AG04450 (cell line): Measurements from ENCODE around the gene SOAT1. TPM values are rescaled to one million over a fixed set of nuclear protein-coding genes. Genes with fewer than 3 reads are reported as not detected.
A peak's percentile ranks its signal among the peaks of the same experiment; 100 is the strongest.
"Not testable (repeated sequence)": the region's sequence is repeated elsewhere in the genome, so short reads cannot be mapped to it uniquely, and the experiment has no call there.

ENCODE experiments used
- CTCF ChIA-PET: fragments of 300-600, 350-600 bp; formaldehyde crosslinking; extraction: SDS; loops from one replicate; lab custom pipeline; 2022; ENCODE audit warnings: antibody characterized with exemption, inconsistent platforms; lab: Charles Lee
- POLR2A ChIA-PET: fragments of 350-600 bp; formaldehyde crosslinking; extraction: SDS; loops from one replicate; lab custom pipeline; 2021; ENCODE audit warnings: antibody characterized with exemption, inconsistent platforms; lab: Yijun Ruan, JAX
- DNase-seq: peaks from one replicate; pipeline ENCODE4 v3.0.0-alpha.2; 2011; ENCODE audit warnings: low read depth, low spot score
- H3K27ac ChIP-seq: one replicate; pipeline ENCODE4 v1.5.1; 2012; ENCODE audit warnings: low read depth, low read length, control low read depth
- H3K27me3 ChIP-seq: one replicate; pipeline ENCODE4 v1.6.0; 2012; ENCODE audit warnings: low read length; ENCODE audit not compliant: control insufficient read depth, insufficient read depth
- H3K4me3 ChIP-seq: 2 replicates; pipeline ENCODE4 v1.5.1; 2011; ENCODE audit warnings: mild to moderate bottlenecking, low read depth, low read length, control low read depth
- H3K9me3 ChIP-seq: 2 replicates; pipeline ENCODE4 v1.5.1; 2012; ENCODE audit warnings: low read length; ENCODE audit not compliant: control insufficient read depth, insufficient read depth
- CTCF ChIP-seq: IDR thresholded peaks from 2 replicates; pipeline ENCODE4 v1.5.1; 2011; ENCODE audit warnings: low read depth, low read length, control low read depth, inconsistent platforms
- polyA plus RNA-seq: library from polyadenylated mRNA; depleted of rRNA; stranded (reverse); fragments of >200 nt; gene quantifications from 2 replicates; pipeline ENCODE4 v1.2.3, GENCODE V29; 2011

Gene SOAT1
- polyA plus RNA-seq, 1 experiment = 54.2 TPM

GRCh38 chr1:179341943-179342547, 48.4 kb downstream of the SOAT1 start:
- no peak for DNase-seq
- TF ChIP-seq CTCF = no peak
- H3K27ac ChIP-seq = no peak overlapping the region
- no peak overlapping the region for H3K4me3 ChIP-seq
- no peaks in the 10 kb centered on the region for H3K9me3 ChIP-seq
- CTCF ChIA-PET = no interaction called here
- POLR2A ChIA-PET = no interaction called here
- H3K27me3 ChIP-seq = no peaks in the 10 kb centered on the region

- no peak overlapping the region for H3K4me3 ChIP-seq
- no peaks in the 10 kb centered on the region for H3K9me3 ChIP-seq
- ChIA-PET POLR2A (interaction anchor here (0.6 kb wide), 1 partner anchor 106 kb away, joined by 9 read pairs; no protein-coding TSS in a partner anchor), CTCF (no interaction called here)
- H3K27ac ChIP-seq = no peak overlapping the region
- TF ChIP-seq CTCF = no peak
- H3K27me3 ChIP-seq = no peaks in the 10 kb centered on the region
- no peak for DNase-seq
Observed at GRCh38 chr1:179342740-179343404, 49.3 kb downstream of the SOAT1 start.

GRCh38 chr1:179351281-179351680, 57.7 kb downstream of the SOAT1 start:
- POLR2A ChIA-PET = interaction anchor here (0.6 kb wide), 2 partner anchors 10 to 496 kb away, joined by 3 to 4 read pairs; no protein-coding TSS in a partner anchor
- no peak overlapping the region for H3K4me3 ChIP-seq
- DNase-seq = no peak
- no peak for TF ChIP-seq CTCF
- no peaks in the 10 kb centered on the region for H3K9me3 ChIP-seq
- CTCF ChIA-PET = interaction anchor here (1.4 kb wide), 1 partner anchor 273 kb away, joined by 4 read pairs; no protein-coding TSS in a partner anchor
- no peaks in the 10 kb centered on the region for H3K27me3 ChIP-seq
- no peak overlapping the region for H3K27ac ChIP-seq

GRCh38 chr1:179352236-179352635, 58.6 kb downstream of the SOAT1 start:
- Histone ChIP-seq H3K27ac (no peak overlapping the region), H3K27me3 (no peaks in the 10 kb centered on the region), H3K9me3 (no peaks in the 10 kb centered on the region), H3K4me3 (no peak overlapping the region)
- ChIA-PET CTCF (interaction anchor here (0.6 to 1.4 kb wide), 5 partner anchors 17 to 850 kb away, joined by 3 to 5 read pairs (median 4); partner anchors contain the start of gene SOAT1), POLR2A (no interaction called here)
- TF ChIP-seq CTCF = no peak
- DNase-seq = no peak

- Histone ChIP-seq H3K27ac (no peak overlapping the region), H3K4me3 (no peak overlapping the region), H3K27me3 (no peaks in the 10 kb centered on the region), H3K9me3 (no peaks in the 10 kb centered on the region)
- peak; percentile 56 for DNase-seq
- TF ChIP-seq CTCF = no peak
- ChIA-PET POLR2A (interaction anchor here (0.7 to 1.2 kb wide), 4 partner anchors 9 to 60 kb away, joined by 3 to 5 read pairs (median 4); partner anchors contain the start of gene SOAT1), CTCF (interaction anchor here (0.8 to 1.0 kb wide), 2 partner anchors 16 to 248 kb away, joined by 3 read pairs; no protein-coding TSS in a partner anchor)
Observed at GRCh38 chr1:179353546-179353945, 59.9 kb downstream of the SOAT1 start.

- H3K4me3 ChIP-seq, H3K27me3 ChIP-seq, H3K27ac ChIP-seq, H3K9me3 ChIP-seq: not testable (repeated sequence)
- POLR2A ChIA-PET = interaction anchor here (0.6 kb wide), 2 partner anchors 10 to 14 kb away, joined by 3 read pairs; no protein-coding TSS in a partner anchor
- CTCF ChIA-PET = interaction anchor here (0.8 to 1.5 kb wide), 3 partner anchors 110 to 283 kb away, joined by 3 to 7 read pairs (median 3); no protein-coding TSS in a partner anchor
- peak; percentile 54 for DNase-seq
Observed at GRCh38 chr1:179361631-179362030, 68.0 kb downstream of the SOAT1 start.
